Loucy (cell line): ENCODE results near the gene FLRT1.

Experiments
- CTCF ChIP-seq: fragments of 200-600 bp; sonication (generic); conservative IDR thresholded peaks from 2 replicates; pipeline ENCODE4 v1.5.1; 2014; ENCODE audit warnings: mild to moderate bottlenecking, antibody characterized with exemption, low read length
- EZH2phosphoT487 ChIP-seq: fragments of 200-600 bp; IDR thresholded peaks from 2 replicates; pipeline ENCODE4 v1.6.1; 2018; ENCODE audit warnings: antibody characterized with exemption, mild to moderate bottlenecking, moderate library complexity, borderline replicate concordance

GRCh38 chr11:63997104-63997700 is 38.5 kb upstream of the FLRT1 start:
- TF ChIP-seq CTCF (no peak), EZH2phosphoT487 (no peak)
